Mammary epithelial cell (primary cell): ENCODE results near the gene CEP83.

ENCODE experiments used
- EZH2 ChIP-seq: IDR thresholded peaks from 2 replicates; pipeline ENCODE4 v1.6.1; 2012; ENCODE audit warnings: low read length, inconsistent platforms, borderline replicate concordance
- TF ChIP-seq, protein P1 (sequence below), 2 donors: IDR thresholded peaks in 1 of 2; conservative IDR thresholded peaks in 1 of 2; 2 replicates each; pipeline ENCODE4 v1.5.1; 2011 to 2012; ENCODE audit warnings: inconsistent platforms in 2 of 2, low read length in 2 of 2, mild to moderate bottlenecking in 2 of 2, control low read depth in 1 of 2, low read depth in 1 of 2; ENCODE audit not compliant: insufficient read depth in 1 of 2; ENCODE audit errors: extremely low read depth in 1 of 2

DNA sequence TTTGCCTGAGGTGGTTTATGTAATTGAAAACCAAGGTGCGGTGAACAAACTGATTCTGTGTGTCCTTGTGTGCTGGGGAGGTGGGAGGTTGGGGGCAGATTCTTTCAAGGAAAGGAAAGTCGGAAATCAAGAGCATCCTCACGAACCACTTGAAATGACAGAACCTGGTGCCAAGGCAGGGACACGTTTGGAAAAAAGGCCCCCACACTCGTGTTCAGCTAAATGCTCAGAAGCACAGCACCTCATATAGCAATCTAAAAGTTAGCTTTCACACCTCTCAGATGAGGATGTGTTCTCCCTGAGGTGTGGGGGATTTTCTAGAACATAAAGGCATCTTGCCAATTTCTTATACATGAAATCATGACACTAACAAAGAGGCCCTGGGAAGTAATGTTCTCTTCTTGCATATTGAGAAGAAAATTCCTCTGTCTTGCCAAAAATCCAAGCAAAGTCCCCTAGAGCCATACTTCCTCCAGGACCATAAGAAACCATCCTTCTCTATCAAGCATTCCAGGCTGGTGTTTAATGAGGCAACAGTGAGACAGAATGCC is 191.7 kb downstream of the CEP83 start:
- TF ChIP-seq, protein P1, sequence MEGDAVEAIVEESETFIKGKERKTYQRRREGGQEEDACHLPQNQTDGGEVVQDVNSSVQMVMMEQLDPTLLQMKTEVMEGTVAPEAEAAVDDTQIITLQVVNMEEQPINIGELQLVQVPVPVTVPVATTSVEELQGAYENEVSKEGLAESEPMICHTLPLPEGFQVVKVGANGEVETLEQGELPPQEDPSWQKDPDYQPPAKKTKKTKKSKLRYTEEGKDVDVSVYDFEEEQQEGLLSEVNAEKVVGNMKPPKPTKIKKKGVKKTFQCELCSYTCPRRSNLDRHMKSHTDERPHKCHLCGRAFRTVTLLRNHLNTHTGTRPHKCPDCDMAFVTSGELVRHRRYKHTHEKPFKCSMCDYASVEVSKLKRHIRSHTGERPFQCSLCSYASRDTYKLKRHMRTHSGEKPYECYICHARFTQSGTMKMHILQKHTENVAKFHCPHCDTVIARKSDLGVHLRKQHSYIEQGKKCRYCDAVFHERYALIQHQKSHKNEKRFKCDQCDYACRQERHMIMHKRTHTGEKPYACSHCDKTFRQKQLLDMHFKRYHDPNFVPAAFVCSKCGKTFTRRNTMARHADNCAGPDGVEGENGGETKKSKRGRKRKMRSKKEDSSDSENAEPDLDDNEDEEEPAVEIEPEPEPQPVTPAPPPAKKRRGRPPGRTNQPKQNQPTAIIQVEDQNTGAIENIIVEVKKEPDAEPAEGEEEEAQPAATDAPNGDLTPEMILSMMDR (conservative IDR thresholded peaks at IDR 0.05 in 1 of 2, IDR thresholded peaks at IDR 0.05 in 1 of 2; ENCODE audit: extremely low read depth in 1 of 2, insufficient read depth in 1 of 2, low read depth in 1 of 2, low read length in 2 of 2): no peak
- no peak for TF ChIP-seq EZH2
